Activated B cell treated with CpG ODN at 0.5 μM for 24 hours (primary cell): ENCODE measurements around the gene DNAJC5. TPM values are rescaled to one million over a fixed set of nuclear protein-coding genes. Genes with fewer than 3 reads are reported as not detected.
A peak's percentile ranks its signal among the peaks of the same experiment; 100 is the strongest.

Experiments used
- ATAC-seq: fragments of 200-7000 bp; cut with Tn5 transposase; one replicate; pipeline ENCODE4 v1.10.0; 2021; ENCODE audit warnings: low read depth, mild to moderate bottlenecking, moderate library complexity
- CTCF ChIA-PET: fragments of 350-600 bp; sonication (Branson Sonifier 250); formaldehyde crosslinking; loops from one replicate; lab custom pipeline; 2021; ENCODE audit warnings: antibody characterized with exemption; lab: Charles Lee
- POLR2A ChIA-PET: fragments of 350-600 bp; sonication (Branson Sonifier 250); formaldehyde crosslinking; loops from one replicate; lab custom pipeline; 2021; ENCODE audit warnings: antibody characterized with exemption; lab: Charles Lee
- DNase-seq: peaks from one replicate; pipeline ENCODE4 v3.0.0; 2022
- H3K27ac Mint-ChIP-seq: one replicate; pipeline ENCODE4 v1.8.0; 2020; ENCODE audit warnings: mixed read lengths
- H3K27me3 Mint-ChIP-seq: one replicate; pipeline ENCODE4 v1.8.0; 2021; ENCODE audit warnings: mixed read lengths
- H3K36me3 Mint-ChIP-seq: one replicate; pipeline ENCODE4 v1.8.0; 2021; ENCODE audit warnings: low read depth, mixed read lengths
- H3K4me1 Mint-ChIP-seq: one replicate; pipeline ENCODE4 v1.8.0; 2021; ENCODE audit warnings: mixed read lengths
- H3K4me3 Mint-ChIP-seq: one replicate; pipeline ENCODE4 v1.8.0; 2020; ENCODE audit warnings: mild to moderate bottlenecking, mixed read lengths
- H3K9me3 Mint-ChIP-seq: one replicate; pipeline ENCODE4 v1.8.0; 2020; ENCODE audit warnings: mixed read lengths
- intact Hi-C: fragments of 100-400 bp; cut with micrococcal nuclease; formaldehyde crosslinking; loops from one replicate; pipeline ENCODE4 v1.15.1; 2024
- total RNA-seq: library from RNA; stranded (reverse); gene quantifications from 2 replicates; pipeline ENCODE4 v1.2.3, GENCODE V29; 2022
- TF ChIP-seq, protein P1 (sequence below): fragments of 200-600 bp; IDR thresholded peaks from one replicate; pipeline ENCODE4 v1.8.0; 2022; ENCODE audit warnings: antibody characterized with exemption, mild to moderate bottlenecking

DNAJC5 gene
- total RNA-seq, 1 donor from 2014 or later, result 28.6 TPM

DNA sequence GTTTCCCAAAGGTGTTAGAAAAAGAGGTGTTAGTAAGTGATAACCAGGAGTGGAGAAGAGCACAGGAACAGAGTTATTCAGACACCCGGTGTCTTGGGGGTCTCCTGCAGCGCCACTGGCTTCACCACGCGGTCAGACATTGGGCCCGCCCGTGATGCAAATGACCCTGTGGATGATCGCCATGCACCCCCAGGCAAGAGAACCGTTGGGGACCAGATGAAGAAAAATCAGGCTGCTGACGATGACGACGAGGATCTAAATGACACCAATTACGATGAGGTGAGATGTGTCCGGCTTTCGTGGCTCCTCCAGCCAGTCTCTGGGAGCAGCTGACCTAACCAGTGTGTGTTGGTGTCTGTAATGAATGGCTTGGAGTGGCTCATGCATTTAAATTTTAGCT, 88.0 kb downstream of the DNAJC5 start:
- DNase-seq (no peak), ATAC-seq (no peak)
- ChIA-PET CTCF (interaction anchor here (1.6 kb wide), 1 partner anchor 10 kb away, joined by 4 read pairs; no protein-coding TSS in a partner anchor), POLR2A (interaction anchor here (0.7 to 3.9 kb wide), 2 partner anchors 118 to 411 kb away, joined by 3 to 28 read pairs; partner anchors contain the start of gene TPD52L2)
- Mint-ChIP-seq H3K9me3 (no peaks in the 10 kb centered on the region), H3K27ac (no peak overlapping the region), H3K36me3 (peaks cover 44% of the 10 kb centered on the region), H3K4me1 (peaks cover 41% of the 10 kb centered on the region), H3K4me3 (peak overlapping the region; percentile 29), H3K27me3 (no peaks in the 10 kb centered on the region)
- intact Hi-C loops, result loop anchor here (5.0 kb wide), 2 partner anchors 94 to 326 kb away; partner anchors contain the start of genes RGS19 and RTEL1
- TF ChIP-seq, protein P1, sequence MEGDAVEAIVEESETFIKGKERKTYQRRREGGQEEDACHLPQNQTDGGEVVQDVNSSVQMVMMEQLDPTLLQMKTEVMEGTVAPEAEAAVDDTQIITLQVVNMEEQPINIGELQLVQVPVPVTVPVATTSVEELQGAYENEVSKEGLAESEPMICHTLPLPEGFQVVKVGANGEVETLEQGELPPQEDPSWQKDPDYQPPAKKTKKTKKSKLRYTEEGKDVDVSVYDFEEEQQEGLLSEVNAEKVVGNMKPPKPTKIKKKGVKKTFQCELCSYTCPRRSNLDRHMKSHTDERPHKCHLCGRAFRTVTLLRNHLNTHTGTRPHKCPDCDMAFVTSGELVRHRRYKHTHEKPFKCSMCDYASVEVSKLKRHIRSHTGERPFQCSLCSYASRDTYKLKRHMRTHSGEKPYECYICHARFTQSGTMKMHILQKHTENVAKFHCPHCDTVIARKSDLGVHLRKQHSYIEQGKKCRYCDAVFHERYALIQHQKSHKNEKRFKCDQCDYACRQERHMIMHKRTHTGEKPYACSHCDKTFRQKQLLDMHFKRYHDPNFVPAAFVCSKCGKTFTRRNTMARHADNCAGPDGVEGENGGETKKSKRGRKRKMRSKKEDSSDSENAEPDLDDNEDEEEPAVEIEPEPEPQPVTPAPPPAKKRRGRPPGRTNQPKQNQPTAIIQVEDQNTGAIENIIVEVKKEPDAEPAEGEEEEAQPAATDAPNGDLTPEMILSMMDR, result no peak

Other genes starting within 250 kb of the DNAJC5 start
- 4.9 and 6.1 TPM in 2 replicates for gene STMN3, start 241.7 kb upstream of the DNAJC5 start, total RNA-seq
- 24.1 and 33.8 TPM in 2 replicates for gene RTEL1, start 236.8 kb upstream of the DNAJC5 start, total RNA-seq
- gene TNFRSF6B, start 198.5 kb upstream of the DNAJC5 start, total RNA-seq, result not detected in 2 replicates
- 63.5 and 66.0 TPM in 2 replicates for gene ARFRP1, start 187.2 kb upstream of the DNAJC5 start, total RNA-seq
- gene ZGPAT, start 187.1 kb upstream of the DNAJC5 start, total RNA-seq, result 40.7 and 44.0 TPM in 2 replicates
- gene LIME1, start 158.5 kb upstream of the DNAJC5 start, total RNA-seq, result 10.2 and 10.8 TPM in 2 replicates
- gene SLC2A4RG, start 155.3 kb upstream of the DNAJC5 start, total RNA-seq, result 20.9 and 28.1 TPM in 2 replicates
- 0.46 and 0.49 TPM in 2 replicates for gene ZBTB46, start 63.9 kb upstream of the DNAJC5 start, total RNA-seq
- not detected in 2 replicates for gene ABHD16B, start 33.6 kb upstream of the DNAJC5 start, total RNA-seq
- gene TPD52L2, start 29.9 kb upstream of the DNAJC5 start, total RNA-seq, result 36.7 and 38.8 TPM in 2 replicates
- gene UCKL1, start 61.3 kb downstream of the DNAJC5 start, total RNA-seq, result 43.6 and 49.7 TPM in 2 replicates
- gene ZNF512B, start 74.8 kb downstream of the DNAJC5 start, total RNA-seq, result 10.2 and 12.0 TPM in 2 replicates
- gene SAMD10, start 84.5 kb downstream of the DNAJC5 start, total RNA-seq, result 6.8 and 9.0 TPM in 2 replicates
- 75.7 and 75.8 TPM in 2 replicates for gene PRPF6, start 86.0 kb downstream of the DNAJC5 start, total RNA-seq
- gene C20orf204, start 141.1 kb downstream of the DNAJC5 start, total RNA-seq, result 1.6 and 2.2 TPM in 2 replicates
- not detected in 2 replicates for gene SOX18, start 154.5 kb downstream of the DNAJC5 start, total RNA-seq
- 20.3 and 20.7 TPM in 2 replicates for gene TCEA2, start 168.1 kb downstream of the DNAJC5 start, total RNA-seq
- gene RGS19, start 184.4 kb downstream of the DNAJC5 start, total RNA-seq, result 45.0 and 53.4 TPM in 2 replicates
- 1.3 and 1.4 TPM in 2 replicates for gene OPRL1, start 185.0 kb downstream of the DNAJC5 start, total RNA-seq
- 0.31 TPM in 1 of 2 replicates, not detected in the other for gene LKAAEAR1, start 189.3 kb downstream of the DNAJC5 start, total RNA-seq
- gene NPBWR2, start 212.4 kb downstream of the DNAJC5 start, total RNA-seq, result not detected in 2 replicates